Smooth muscle cell (in vitro differentiated cells): ENCODE measurements around the gene ATAD3C. TPM values are rescaled to one million over a fixed set of nuclear protein-coding genes. Genes with fewer than 3 reads are reported as not detected.
A peak's percentile ranks its signal among the peaks of the same experiment; 100 is the strongest.

Experiments
- DNase-seq: peaks from one replicate; lab custom pipeline; 2025; ENCODE audit not compliant: unreplicated experiment; lab: John Stamatoyannopoulos, UW
- H2AFZ ChIP-seq: fragments of 200-600 bp; sonication (generic); 2 replicates; pipeline ENCODE4 v1.6.0; 2016; ENCODE audit warnings: antibody characterized with exemption, low read depth, mild to moderate bottlenecking
- H3F3A ChIP-seq: fragments of 200-600 bp; sonication (generic); 2 replicates; pipeline ENCODE4 v1.6.0; 2017; ENCODE audit warnings: antibody characterized with exemption, low read depth
- H3K27ac ChIP-seq: fragments of 200-600 bp; sonication (generic); 2 replicates; pipeline ENCODE4 v1.5.1; 2016; ENCODE audit warnings: low read depth, mild to moderate bottlenecking
- H3K27me3 ChIP-seq: fragments of 200-600 bp; sonication (generic); 2 replicates; pipeline ENCODE4 v1.6.1; 2016; ENCODE audit warnings: low read depth, mild to moderate bottlenecking
- H3K36me3 ChIP-seq: fragments of 200-600 bp; sonication (generic); 2 replicates; pipeline ENCODE4 v1.5.1; 2016; ENCODE audit warnings: low read depth
- H3K4me1 ChIP-seq: fragments of 200-600 bp; sonication (generic); 2 replicates; pipeline ENCODE4 v1.5.1; 2016; ENCODE audit warnings: low read depth
- H3K4me2 ChIP-seq: fragments of 200-600 bp; sonication (generic); 2 replicates; pipeline ENCODE4 v1.6.0; 2016; ENCODE audit warnings: mild to moderate bottlenecking
- H3K4me3 ChIP-seq: fragments of 200-600 bp; sonication (generic); 2 replicates; pipeline ENCODE4 v1.5.1; 2016; ENCODE audit warnings: mild to moderate bottlenecking
- H3K79me2 ChIP-seq: fragments of 200-600 bp; sonication (generic); 2 replicates; pipeline ENCODE4 v1.6.0; 2016; ENCODE audit warnings: low read depth, mild to moderate bottlenecking
- H3K9ac ChIP-seq: fragments of 200-600 bp; sonication (generic); 2 replicates; pipeline ENCODE4 v1.6.0; 2016; ENCODE audit warnings: low read depth
- H3K9me3 ChIP-seq: fragments of 200-600 bp; sonication (generic); replicated peaks from 2 replicates; pipeline ENCODE4 v1.5.1; 2016; ENCODE audit warnings: low read depth
- H4K20me1 ChIP-seq: fragments of 200-600 bp; sonication (generic); 2 replicates; pipeline ENCODE4 v1.6.0; 2016; ENCODE audit warnings: low read depth
- WGBS: methylation state at CpG from one replicate; pipeline ENCODE4 v1.1.7; 2016; ENCODE audit warnings: low lambda C conversion rate; 5-methylcytosine and 5-hydroxymethylcytosine counted together
- polyA plus RNA-seq: library from polyadenylated mRNA; unstranded; fragments of >200 nt; fragmentation: Nextera tagmentation; extraction: Ambion mirVana; gene quantifications from 2 replicates; pipeline ENCODE4 v1.2.1, GENCODE V29; 2016
- total RNA-seq: library from RNA; depleted of rRNA; stranded (reverse); fragments of >200 nt; gene quantifications from 2 replicates; pipeline ENCODE4 v1.2.3, GENCODE V29; 2014
- TF ChIP-seq, protein P1 (sequence below): fragments of 200-600 bp; sonication (generic); IDR thresholded peaks from 2 replicates; pipeline ENCODE4 v1.5.1; 2017; ENCODE audit warnings: borderline replicate concordance, mild to moderate bottlenecking, antibody characterized with exemption; ENCODE audit not compliant: insufficient read depth, poor library complexity, severe bottlenecking

ATAD3C gene
- total and polyA plus RNA-seq, 2 experiments from 2014 or later = 0.09 to 0.86 TPM

DNA sequence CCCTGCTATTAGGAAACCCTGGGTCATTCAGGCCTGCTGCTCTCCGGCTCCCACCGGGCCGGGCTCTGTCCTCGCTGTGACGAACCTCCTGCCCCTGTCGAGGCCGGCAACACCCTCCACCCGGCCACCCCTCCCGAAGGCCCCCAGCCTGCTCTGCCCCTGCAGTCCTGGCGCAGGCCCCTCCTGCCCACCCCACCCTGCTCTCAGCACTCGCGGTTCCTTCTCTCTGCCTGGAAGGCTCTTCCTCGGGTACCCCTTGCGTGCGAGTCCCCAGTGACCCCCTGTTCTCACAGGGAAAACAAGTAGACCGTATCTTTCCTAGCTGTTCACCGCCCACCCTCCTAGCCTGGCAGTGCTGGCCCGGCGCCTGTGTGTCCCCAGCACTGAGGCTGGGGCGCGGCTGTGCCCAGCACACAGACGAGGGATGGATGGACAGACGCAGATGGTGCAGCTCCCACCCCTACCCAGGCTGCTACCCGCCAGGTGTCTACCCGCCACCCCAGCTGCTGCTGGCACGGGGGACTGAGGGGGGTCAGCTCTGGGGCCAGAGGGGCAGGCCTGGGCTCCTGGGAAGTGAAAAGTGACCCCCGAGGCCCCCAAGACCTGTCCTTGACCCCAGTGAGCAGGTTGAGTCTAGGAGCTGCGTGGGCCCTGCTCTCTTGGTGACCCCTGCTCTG, 17.1 kb upstream of the ATAD3C start:
- Histone ChIP-seq H2AFZ (no peak overlapping the region), H3K9me3 (no peaks in the 10 kb centered on the region), H3K4me3 (no peak overlapping the region), H3K79me2 (peaks cover 16% of the 10 kb centered on the region), H3K9ac (no peak overlapping the region), H3K4me1 (peaks cover 60% of the 10 kb centered on the region), H3K4me2 (peak overlapping the region; percentile 97), H3F3A (peaks cover 32% of the 10 kb centered on the region), H3K27me3 (no peaks in the 10 kb centered on the region), H4K20me1 (peaks cover 15% of the 10 kb centered on the region), H3K27ac (peak overlapping the region; percentile 89), H3K36me3 (no peaks in the 10 kb centered on the region)
- 72% methylated on average over 20 of the region's 28 CpGs for WGBS
- TF ChIP-seq, protein P1, sequence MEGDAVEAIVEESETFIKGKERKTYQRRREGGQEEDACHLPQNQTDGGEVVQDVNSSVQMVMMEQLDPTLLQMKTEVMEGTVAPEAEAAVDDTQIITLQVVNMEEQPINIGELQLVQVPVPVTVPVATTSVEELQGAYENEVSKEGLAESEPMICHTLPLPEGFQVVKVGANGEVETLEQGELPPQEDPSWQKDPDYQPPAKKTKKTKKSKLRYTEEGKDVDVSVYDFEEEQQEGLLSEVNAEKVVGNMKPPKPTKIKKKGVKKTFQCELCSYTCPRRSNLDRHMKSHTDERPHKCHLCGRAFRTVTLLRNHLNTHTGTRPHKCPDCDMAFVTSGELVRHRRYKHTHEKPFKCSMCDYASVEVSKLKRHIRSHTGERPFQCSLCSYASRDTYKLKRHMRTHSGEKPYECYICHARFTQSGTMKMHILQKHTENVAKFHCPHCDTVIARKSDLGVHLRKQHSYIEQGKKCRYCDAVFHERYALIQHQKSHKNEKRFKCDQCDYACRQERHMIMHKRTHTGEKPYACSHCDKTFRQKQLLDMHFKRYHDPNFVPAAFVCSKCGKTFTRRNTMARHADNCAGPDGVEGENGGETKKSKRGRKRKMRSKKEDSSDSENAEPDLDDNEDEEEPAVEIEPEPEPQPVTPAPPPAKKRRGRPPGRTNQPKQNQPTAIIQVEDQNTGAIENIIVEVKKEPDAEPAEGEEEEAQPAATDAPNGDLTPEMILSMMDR = no peak
- no peak for DNase-seq

DNA sequence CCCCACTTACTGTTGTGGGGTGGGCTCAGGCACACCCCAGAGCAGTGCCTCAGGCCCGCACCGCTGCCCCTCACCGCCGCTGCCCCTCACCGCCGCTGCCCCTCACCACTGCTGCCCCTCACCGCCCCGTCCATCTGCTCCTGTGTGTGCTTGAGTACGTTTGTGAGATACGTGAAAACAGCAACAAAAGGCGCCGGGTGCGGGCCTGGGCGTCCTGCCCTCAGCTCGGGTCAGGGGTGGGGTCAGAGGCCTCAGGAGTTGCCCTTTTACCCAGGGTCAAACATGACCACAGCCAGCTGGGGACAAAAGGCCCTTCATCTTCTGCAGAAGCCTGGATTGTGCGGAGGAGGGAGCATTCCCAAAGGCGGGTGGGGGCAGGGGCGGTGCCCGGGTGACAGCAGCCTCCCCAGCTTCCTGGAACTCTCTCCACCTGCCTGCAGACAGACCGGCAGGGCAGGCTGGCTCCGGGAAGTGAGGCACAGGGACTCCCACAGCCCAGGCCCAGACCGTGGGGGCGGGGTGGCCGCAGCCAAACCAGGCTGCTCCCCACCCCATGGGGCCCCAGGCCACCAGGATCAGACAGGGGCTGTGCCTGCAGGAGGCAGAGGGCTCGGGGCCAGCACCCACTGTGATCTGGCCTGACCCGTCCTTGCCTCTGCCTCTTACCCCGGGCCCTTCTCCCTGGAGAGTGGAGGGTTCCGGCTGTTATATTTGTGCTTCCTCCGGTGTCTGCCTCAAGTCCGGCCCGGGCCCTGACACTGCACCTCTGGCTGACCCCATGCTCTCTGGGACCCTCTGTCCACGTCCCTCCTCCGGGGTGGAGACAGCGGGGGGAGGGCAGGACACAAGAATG, 16.3 kb upstream of the ATAD3C start:
- TF ChIP-seq, protein P1 = no peak
- peak overlapping the region; percentile 89 for H3K27ac ChIP-seq
- no peaks in the 10 kb centered on the region for H3K9me3 ChIP-seq
- peaks cover 32% of the 10 kb centered on the region for H3F3A ChIP-seq
- 47% methylated on average over 28 of the region's 34 CpGs for WGBS
- H3K27me3 ChIP-seq = no peaks in the 10 kb centered on the region
- H3K4me3 ChIP-seq = no peak overlapping the region
- peak overlapping the region; percentile 97 for H3K4me2 ChIP-seq
- DNase-seq = no peak
- no peaks in the 10 kb centered on the region for H3K36me3 ChIP-seq
- H4K20me1 ChIP-seq = peaks cover 21% of the 10 kb centered on the region
- H2AFZ ChIP-seq = no peak overlapping the region
- peaks cover 60% of the 10 kb centered on the region for H3K4me1 ChIP-seq
- H3K79me2 ChIP-seq = peaks cover 16% of the 10 kb centered on the region
- peak overlapping the region; percentile 53 for H3K9ac ChIP-seq

DNA sequence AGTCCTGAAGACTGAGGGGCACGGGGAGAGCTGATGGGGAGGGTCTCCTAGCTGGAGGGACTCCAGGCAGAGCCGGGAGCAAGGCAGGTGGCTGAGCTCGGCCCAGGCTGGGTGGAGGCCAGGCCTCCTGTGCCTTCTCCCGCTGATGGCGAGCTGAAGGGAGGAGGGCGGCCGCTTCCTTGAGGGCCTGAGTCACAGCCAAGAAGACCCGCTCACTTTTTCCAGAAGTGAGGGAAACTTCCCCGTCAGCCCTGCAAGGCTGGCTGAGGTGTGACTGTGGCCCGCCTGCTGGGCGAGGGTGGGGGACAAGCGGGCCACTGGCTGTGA, 15.7 kb upstream of the ATAD3C start:
- 13% methylated on average over 12 of the region's 12 CpGs for WGBS
- peaks cover 60% of the 10 kb centered on the region for H3K4me1 ChIP-seq
- H3K27ac ChIP-seq = peak overlapping the region; percentile 89
- H3K4me2 ChIP-seq = peak overlapping the region; percentile 97
- peaks cover 32% of the 10 kb centered on the region for H3F3A ChIP-seq
- no peaks in the 10 kb centered on the region for H3K9me3 ChIP-seq
- H3K9ac ChIP-seq = peak overlapping the region; percentile 62
- no peak overlapping the region for H2AFZ ChIP-seq
- H3K27me3 ChIP-seq = no peaks in the 10 kb centered on the region
- no peak overlapping the region for H3K4me3 ChIP-seq
- DNase-seq = no peak
- TF ChIP-seq, protein P1 = no peak
- peaks cover 16% of the 10 kb centered on the region for H3K79me2 ChIP-seq
- peaks cover 26% of the 10 kb centered on the region for H4K20me1 ChIP-seq
- H3K36me3 ChIP-seq = no peaks in the 10 kb centered on the region
